Aorta (tissue), 5 donors: ENCODE data around the gene PCDHGB3. TPM values are rescaled to one million over a fixed set of nuclear protein-coding genes. Genes with fewer than 3 reads are reported as not detected.
"Not testable (repeated sequence)": the region's sequence is repeated elsewhere in the genome, so short reads cannot be mapped to it uniquely, and the experiment has no call there.

Experiments used
- ATAC-seq: fragments of 200-7000 bp; cut with Tn5 transposase; one replicate; pipeline ENCODE4 v1.9.1; 2022; ENCODE audit warnings: moderate library complexity; ENCODE audit not compliant: low FRiP score
- DNase-seq, 2 donors: peaks; one replicate each; pipeline ENCODE4 v3.0.0-alpha.2; 2020
- H3K27ac ChIP-seq, 2 donors: one replicate each; pipeline ENCODE4 v1.5.1; 2013; ENCODE audit warnings: low read length in 2 of 2, mild to moderate bottlenecking in 2 of 2, moderate library complexity in 2 of 2, control low read depth in 1 of 2, inconsistent platforms in 1 of 2, low read depth in 1 of 2
- H3K27me3 ChIP-seq, 2 donors: one replicate each; pipeline ENCODE4 v1.6.1; 2013; ENCODE audit warnings: control low read depth in 1 of 2, low read length in 1 of 2, mild to moderate bottlenecking in 1 of 2, moderate library complexity in 1 of 2; ENCODE audit not compliant: insufficient read depth in 2 of 2, control insufficient read depth in 1 of 2
- H3K36me3 ChIP-seq, 2 donors: one replicate each; pipeline ENCODE4 v1.6.1; 2013; ENCODE audit warnings: control low read depth in 1 of 2, low read length in 1 of 2, mild to moderate bottlenecking in 1 of 2; ENCODE audit not compliant: insufficient read depth in 2 of 2, control insufficient read depth in 1 of 2
- H3K4me1 ChIP-seq, 2 donors: one replicate each; pipeline ENCODE4 v1.6.1; 2013; ENCODE audit warnings: low read length in 2 of 2, control low read depth in 1 of 2, mild to moderate bottlenecking in 1 of 2, moderate library complexity in 1 of 2; ENCODE audit not compliant: insufficient read depth in 2 of 2, control insufficient read depth in 1 of 2
- H3K4me3 ChIP-seq, 2 donors: one replicate each; pipeline ENCODE4 v1.5.1; 2013; ENCODE audit warnings: low read length in 2 of 2, control low read depth in 1 of 2, mild to moderate bottlenecking in 1 of 2
- H3K9me3 ChIP-seq: one replicate; pipeline ENCODE4 v1.6.1; 2013; ENCODE audit warnings: mild to moderate bottlenecking, low read length; ENCODE audit not compliant: control insufficient read depth
- WGBS, 2 donors: extraction: QIAGEN DNeasy Blood & Tissue Kit; methylation state at CpG; one replicate each; pipeline ENCODE4 v1.1.7; 2013; 5-methylcytosine and 5-hydroxymethylcytosine counted together
- intact Hi-C, 2 donors: fragments of 100-400 bp; cut with DNase I; formaldehyde crosslinking; loops; one replicate each; pipeline versions ENCODE4 v1.14.2 to v1.15.0; 2022
- long read RNA-seq, 2 donors: library from polyadenylated mRNA; unstranded; transcript quantifications; one replicate each; pipeline ENCODE4 v2.0.0, GENCODE V29; 2020 to 2021
- polyA plus RNA-seq, 2 donors: library from polyadenylated mRNA; stranded (reverse); fragments of 200-250 nt; gene quantifications; one replicate each; pipeline ENCODE4 v1.2.3, GENCODE V29; 2013
- total RNA-seq, 2 donors: library from RNA; stranded (reverse); fragmentation: NEBNext Ultra II Directional; extraction: Animal tissue kit (Norgen Biotek cat#: 25700); gene quantifications; one replicate each; pipeline ENCODE4 v1.2.1, GENCODE V29; 2021
- donor health status: healthy with polysubstance abuse.
- donor health status: Bipolar disorder and iron deficiency.
- donor health status: DM: no; HTN: no; CAD: no.
- donor health status: DM: no; HTN: no; CAD: no.
- donor health status: DM: yes; HTN: yes; CAD: no.

The PCDHGB3 gene
- total RNA-seq (1 to 10 TPM; 7.4 to 9.7 TPM), polyA plus RNA-seq (under 1 TPM in 1 of 2 donors, not detected in 1; 0.82 TPM)
- long read RNA-seq, donor 1, partial matches to known transcripts = 0 of 1 reads
- long read RNA-seq, donor 1, other reads (novel, unspliced or antisense) = 0 of 1 reads
- long read RNA-seq, donor 2, partial matches to known transcripts = 0 of 1 reads
- long read RNA-seq, donor 2, other reads (novel, unspliced or antisense) = 0 of 1 reads

DNA sequence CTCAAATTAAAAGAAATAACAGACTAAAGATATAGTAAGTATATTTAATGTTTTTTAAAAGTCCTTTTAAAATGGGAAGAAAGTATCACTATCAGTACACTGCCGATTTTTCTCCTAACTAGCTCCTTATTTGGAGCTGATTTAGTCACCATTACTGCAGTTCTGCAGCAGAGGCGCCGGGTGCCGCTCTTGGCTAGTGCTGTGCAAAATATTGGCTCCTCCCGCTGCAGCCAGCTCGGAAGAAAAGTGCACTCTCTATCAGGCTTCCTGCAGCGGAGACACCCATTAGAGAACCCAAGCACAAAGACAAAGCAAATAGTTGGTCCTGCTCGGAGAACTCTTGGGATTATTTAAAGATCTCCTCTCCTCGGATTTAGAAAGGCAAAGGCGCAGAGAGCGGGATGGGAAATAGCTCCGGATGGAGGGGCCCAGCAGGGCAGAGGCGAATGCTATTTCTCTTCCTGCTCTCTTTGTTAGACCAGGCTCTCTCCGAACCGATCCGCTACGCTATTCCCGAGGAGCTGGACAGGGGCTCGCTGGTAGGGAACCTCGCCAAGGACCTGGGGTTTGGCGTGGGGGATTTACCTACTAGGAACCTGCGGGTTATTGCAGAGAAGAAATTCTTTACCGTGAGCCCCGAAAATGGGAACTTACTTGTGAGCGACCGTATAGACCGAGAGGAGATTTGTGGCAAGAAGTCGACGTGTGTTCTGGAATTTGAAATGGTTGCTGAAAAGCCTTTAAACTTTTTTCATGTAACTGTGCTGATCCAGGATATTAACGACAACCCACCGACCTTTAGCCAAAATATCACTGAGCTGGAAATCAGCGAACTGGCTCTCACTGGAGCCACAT is at the start of gene PCDHGB3:
TSS of gene PCDHGB3 (plus strand) at position 249 of the 855 bp plus-strand sequence. CDS start at position 402, 153 bp downstream.
- Histone ChIP-seq H3K4me1 (no peaks in the 10 kb centered on the region), H3K27me3 (no peaks in the 10 kb centered on the region), H3K27ac (no peak within 1 kb of the TSS), H3K4me3 (no peak within 1 kb of the TSS), H3K9me3 (peaks cover 45% of the 10 kb centered on the region), H3K36me3 (no peaks in the 10 kb centered on the region)
- intact Hi-C loops = loop anchor here in 1 of 2 donors (5.0 kb wide), 1 partner anchor 52 kb away; the partner anchor contains the start of gene PCDHGA11
- ATAC-seq (no peak), DNase-seq (no peak)
- WGBS, 2 donors = 14 to 17% methylated on average over 32 of the region's 32 CpGs

DNA sequence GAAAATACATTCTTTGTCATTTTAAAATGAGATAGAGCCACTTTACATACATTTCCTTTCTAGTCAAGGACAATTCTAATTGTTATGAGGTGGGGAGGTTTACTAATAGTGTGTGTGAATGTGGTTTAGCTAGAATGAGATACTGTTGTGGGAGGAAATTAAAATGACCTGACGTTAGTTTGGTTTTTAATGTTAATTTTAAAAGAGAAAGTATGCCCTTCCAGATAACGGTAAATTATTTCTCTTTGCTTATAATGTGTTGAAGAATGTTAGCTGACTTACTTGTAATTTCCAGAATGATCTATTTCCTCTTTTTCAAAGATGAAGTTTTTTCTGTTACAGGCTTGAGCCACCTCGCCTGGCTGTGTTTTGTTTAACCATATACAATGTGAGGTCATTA is 47.8 kb upstream of the PCDHGB3 start:
- ATAC-seq (no peak), DNase-seq (no peak)
- 85 to 91% methylated on average over 3 of the region's 3 CpGs for WGBS, 2 donors
- no peak overlapping the region for H3K27ac ChIP-seq
- H3K4me1 ChIP-seq = peaks cover 0 to 2% of the 10 kb centered on the region in 2 donors
- H3K9me3 ChIP-seq = peaks cover 8% of the 10 kb centered on the region
- no peaks in the 10 kb centered on the region for H3K27me3 ChIP-seq
- no peak overlapping the region for H3K4me3 ChIP-seq
- intact Hi-C loops = loop anchor here (5.0 to 10.0 kb wide), 2 partner anchors 77 to 240 kb away; partner anchors contain the start of gene PCDHB15 (in 1 of the 2)
- H3K36me3 ChIP-seq = peaks cover 1 to 5% of the 10 kb centered on the region in 2 donors

GRCh38 chr5:141326088-141326854 is 43.8 kb upstream of the PCDHGB3 start:
- Histone ChIP-seq H3K27ac (no peak overlapping the region), H3K36me3 (no peaks in the 10 kb centered on the region), H3K4me3 (peak overlapping the region; percentile 28 to 52), H3K9me3 (peaks cover 14% of the 10 kb centered on the region), H3K27me3 (no peaks in the 10 kb centered on the region), H3K4me1 (peaks cover 0 to 2% of the 10 kb centered on the region in 2 donors)
- DNase-seq (peak; percentile 81 to 83), ATAC-seq (peak; percentile 68)
- 7 to 9% methylated on average over 27 of the region's 27 CpGs for WGBS, 2 donors
- intact Hi-C loops = loop anchor here in 1 of 2 donors (10.0 kb wide), 1 partner anchor 81 kb away; the partner anchor contains the start of gene PCDHB15

DNA sequence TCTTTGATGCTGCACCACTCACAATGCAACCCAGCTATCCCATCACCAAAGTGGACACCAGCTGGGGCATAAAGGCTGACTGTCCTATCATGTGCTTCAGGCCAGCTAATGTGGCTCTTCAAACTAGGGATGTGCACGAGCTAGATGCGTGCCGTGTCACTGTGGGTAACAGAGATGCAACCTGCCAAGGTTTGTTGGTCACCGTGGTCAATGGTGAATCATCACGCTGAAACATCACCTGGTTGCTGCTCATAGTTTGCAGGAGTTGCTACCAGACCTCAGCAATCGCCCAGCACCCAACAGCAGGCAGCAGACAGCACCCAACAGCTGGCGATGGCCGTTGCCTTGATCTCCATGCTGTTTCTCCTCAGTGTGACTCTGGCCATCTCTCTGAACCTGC is 41.8 kb upstream of the PCDHGB3 start:
- peaks cover 24% of the 10 kb centered on the region for H3K9me3 ChIP-seq
- intact Hi-C loops = loop anchor here in 1 of 2 donors (10.0 kb wide), 1 partner anchor 83 kb away; the partner anchor contains the start of gene PCDHB15

GRCh38 chr5:141330299-141331080 is 39.6 kb upstream of the PCDHGB3 start, which contains the start of gene PCDHGA1:
PCDHGA1 (plus strand) TSS chr5:141330514.
- H3K36me3 ChIP-seq = no peaks in the 10 kb centered on the region
- WGBS, 2 donors = 17 to 23% methylated on average over 21 of the region's 21 CpGs
- peaks cover 28% of the 10 kb centered on the region for H3K9me3 ChIP-seq
- no peaks in the 10 kb centered on the region for H3K4me1 ChIP-seq
- peaks cover 0 to 2% of the 10 kb centered on the region in 2 donors for H3K27me3 ChIP-seq
- intact Hi-C loops = no loop called here
- H3K27ac ChIP-seq = no peak within 1 kb of the TSS
- ATAC-seq (no peak), DNase-seq (no peak)
- no peak within 1 kb of the TSS for H3K4me3 ChIP-seq

More for the DNA sequence above, 41.8 kb upstream of the PCDHGB3 start:
- WGBS, 2 donors = 79 to 85% methylated on average over 8 of the region's 8 CpGs
- Histone ChIP-seq H3K36me3 (no peaks in the 10 kb centered on the region), H3K4me1 (no peaks in the 10 kb centered on the region), H3K4me3 (no peak overlapping the region), H3K27me3 (peaks cover 0 to 2% of the 10 kb centered on the region in 2 donors), H3K27ac (no peak overlapping the region)
- no peak for ATAC-seq
- no peak for DNase-seq

DNA sequence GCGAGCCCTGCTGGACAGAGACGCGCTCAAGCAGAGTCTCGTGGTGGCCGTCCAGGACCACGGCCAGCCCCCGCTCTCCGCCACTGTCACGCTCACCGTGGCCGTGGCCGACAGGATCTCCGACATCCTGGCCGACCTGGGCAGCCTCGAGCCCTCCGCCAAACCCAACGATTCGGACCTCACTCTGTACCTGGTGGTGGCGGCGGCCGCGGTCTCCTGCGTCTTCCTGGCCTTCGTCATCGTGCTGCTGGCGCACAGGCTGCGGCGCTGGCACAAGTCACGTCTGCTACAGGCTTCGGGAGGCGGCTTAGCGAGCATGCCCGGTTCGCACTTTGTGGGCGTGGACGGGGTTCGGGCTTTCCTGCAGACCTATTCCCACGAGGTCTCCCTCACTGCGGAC is 37.5 kb upstream of the PCDHGB3 start:
- DNase-seq, H3K27me3 ChIP-seq, H3K4me1 ChIP-seq, ATAC-seq, intact Hi-C loops, H3K4me3 ChIP-seq, H3K27ac ChIP-seq, H3K36me3 ChIP-seq: not testable (repeated sequence)
- peaks cover 28% of the 10 kb centered on the region for H3K9me3 ChIP-seq
- WGBS, 2 donors = 23 to 32% methylated on average over 33 to 39 of the region's 39 CpGs

GRCh38 chr5:141338538-141339306 is 31.3 kb upstream of the PCDHGB3 start, which contains the start of gene PCDHGA2:
PCDHGA2 (plus strand) TSS chr5:141338760.
- no peak for DNase-seq
- H3K27ac ChIP-seq = no peak within 1 kb of the TSS
- H3K27me3 ChIP-seq = peaks cover 0 to 1% of the 10 kb centered on the region in 2 donors
- H3K4me3 ChIP-seq = no peak within 1 kb of the TSS
- WGBS, 2 donors = 4 to 9% methylated on average over 27 of the region's 27 CpGs
- ATAC-seq = peak; percentile 68
- intact Hi-C loops = loop anchor here in 1 of 2 donors (5.0 kb wide), 1 partner anchor 224 kb away; no protein-coding TSS in a partner anchor
- no peaks in the 10 kb centered on the region for H3K36me3 ChIP-seq
- H3K9me3 ChIP-seq = peaks cover 26% of the 10 kb centered on the region
- H3K4me1 ChIP-seq = no peaks in the 10 kb centered on the region
